Astrocyte (in vitro differentiated cells and primary cell): ENCODE data around the gene ACOT8. TPM values are rescaled to one million over a fixed set of nuclear protein-coding genes. Genes with fewer than 3 reads are reported as not detected.

Experiments used
- DNase-seq: peaks from one replicate; pipeline ENCODE4 v3.0.0-alpha.2; 2010; ENCODE audit warnings: low read depth
- FAIRE-seq: peaks from 2 replicates; lab custom pipeline; 2011; peaks lifted over from hg19 to GRCh38; lab: Jason Lieb, UNC
- H2AFZ ChIP-seq: 2 replicates; pipeline ENCODE4 v1.6.0; 2012; ENCODE audit warnings: low read depth, low read length, inconsistent platforms
- H3K27ac ChIP-seq: 2 replicates; pipeline ENCODE4 v1.5.1; 2011; ENCODE audit warnings: low read depth, low read length, inconsistent platforms
- H3K27me3 ChIP-seq: 2 replicates; pipeline ENCODE4 v1.6.0; 2011; ENCODE audit warnings: low read length, inconsistent platforms; ENCODE audit not compliant: insufficient read depth
- H3K36me3 ChIP-seq: 2 replicates; pipeline ENCODE4 v1.5.1; 2011; ENCODE audit warnings: low read length, inconsistent platforms; ENCODE audit not compliant: insufficient read depth
- H3K4me1 ChIP-seq: 2 replicates; pipeline ENCODE4 v1.5.1; 2011; ENCODE audit warnings: low read length, inconsistent platforms; ENCODE audit not compliant: insufficient read depth
- H3K4me2 ChIP-seq: 2 replicates; pipeline ENCODE4 v1.6.0; 2012; ENCODE audit warnings: low read length, inconsistent platforms
- H3K4me3 ChIP-seq: 2 replicates; pipeline ENCODE4 v1.5.1; 2011; ENCODE audit warnings: low read depth, mild to moderate bottlenecking, low read length, inconsistent platforms; ENCODE audit not compliant: insufficient read depth
- H3K79me2 ChIP-seq: 2 replicates; pipeline ENCODE4 v1.6.0; 2012; ENCODE audit warnings: mild to moderate bottlenecking, low read length, inconsistent platforms; ENCODE audit not compliant: insufficient read depth
- H3K9ac ChIP-seq: 2 replicates; pipeline ENCODE4 v1.6.0; 2012; ENCODE audit warnings: mild to moderate bottlenecking, low read length, inconsistent platforms
- H3K9me3 ChIP-seq: 2 replicates; pipeline ENCODE4 v1.5.1; 2012; ENCODE audit warnings: low read depth, mild to moderate bottlenecking, low read length, inconsistent platforms; ENCODE audit not compliant: insufficient read depth
- H4K20me1 ChIP-seq: 2 replicates; pipeline ENCODE4 v1.6.0; 2012; ENCODE audit warnings: low read length, inconsistent platforms; ENCODE audit not compliant: insufficient read depth
- H3K27ac Mint-ChIP-seq: one replicate; pipeline ENCODE4 v1.8.0; 2021; ENCODE audit warnings: mild to moderate bottlenecking, mixed read lengths; ENCODE audit not compliant: unreplicated experiment
- H3K27me3 Mint-ChIP-seq: one replicate; pipeline ENCODE4 v1.8.0; 2021; ENCODE audit warnings: low read depth, mixed read lengths; ENCODE audit not compliant: unreplicated experiment
- H3K36me3 Mint-ChIP-seq: one replicate; pipeline ENCODE4 v1.8.0; 2021; ENCODE audit warnings: low read depth, mixed read lengths; ENCODE audit not compliant: unreplicated experiment
- H3K4me1 Mint-ChIP-seq: one replicate; pipeline ENCODE4 v1.8.0; 2021; ENCODE audit warnings: low read depth, mixed read lengths; ENCODE audit not compliant: unreplicated experiment
- H3K4me3 Mint-ChIP-seq: one replicate; pipeline ENCODE4 v1.8.0; 2021; ENCODE audit warnings: mild to moderate bottlenecking, moderate library complexity, mixed read lengths; ENCODE audit not compliant: unreplicated experiment
- H3K9me3 Mint-ChIP-seq: one replicate; pipeline ENCODE4 v1.8.0; 2021; ENCODE audit warnings: mild to moderate bottlenecking, mixed read lengths; ENCODE audit not compliant: unreplicated experiment
- EZH2 ChIP-seq: IDR thresholded peaks from 2 replicates; pipeline ENCODE4 v1.6.1; 2012; ENCODE audit warnings: mild to moderate bottlenecking, low read length, inconsistent platforms; ENCODE audit not compliant: insufficient read depth
- total RNA-seq: library from RNA; stranded (reverse); gene quantifications from 2 replicates; pipeline ENCODE4 v1.2.1, GENCODE V29; 2021
- TF ChIP-seq, protein P1 (sequence below): IDR thresholded peaks from 2 replicates; pipeline ENCODE4 v1.5.1; 2011; ENCODE audit warnings: low read depth, mild to moderate bottlenecking, inconsistent platforms, low read length, moderate library complexity; ENCODE audit not compliant: insufficient read depth

The ACOT8 gene
- total RNA-seq, 1 donor from 2014 or later, result 22.0 TPM

- H3K27ac ChIP-seq, result no peak overlapping the region
- peaks cover 23% of the 10 kb centered on the region for H3K36me3 Mint-ChIP-seq
- no peak overlapping the region for H2AFZ ChIP-seq
- no peaks in the 10 kb centered on the region for H3K9me3 Mint-ChIP-seq
- no peak overlapping the region for H3K9ac ChIP-seq
- FAIRE-seq (no peak), DNase-seq (no peak)
- no peaks in the 10 kb centered on the region for H3K9me3 ChIP-seq
- H3K79me2 ChIP-seq, result no peaks in the 10 kb centered on the region
- no peak for TF ChIP-seq EZH2
- TF ChIP-seq, protein P1, sequence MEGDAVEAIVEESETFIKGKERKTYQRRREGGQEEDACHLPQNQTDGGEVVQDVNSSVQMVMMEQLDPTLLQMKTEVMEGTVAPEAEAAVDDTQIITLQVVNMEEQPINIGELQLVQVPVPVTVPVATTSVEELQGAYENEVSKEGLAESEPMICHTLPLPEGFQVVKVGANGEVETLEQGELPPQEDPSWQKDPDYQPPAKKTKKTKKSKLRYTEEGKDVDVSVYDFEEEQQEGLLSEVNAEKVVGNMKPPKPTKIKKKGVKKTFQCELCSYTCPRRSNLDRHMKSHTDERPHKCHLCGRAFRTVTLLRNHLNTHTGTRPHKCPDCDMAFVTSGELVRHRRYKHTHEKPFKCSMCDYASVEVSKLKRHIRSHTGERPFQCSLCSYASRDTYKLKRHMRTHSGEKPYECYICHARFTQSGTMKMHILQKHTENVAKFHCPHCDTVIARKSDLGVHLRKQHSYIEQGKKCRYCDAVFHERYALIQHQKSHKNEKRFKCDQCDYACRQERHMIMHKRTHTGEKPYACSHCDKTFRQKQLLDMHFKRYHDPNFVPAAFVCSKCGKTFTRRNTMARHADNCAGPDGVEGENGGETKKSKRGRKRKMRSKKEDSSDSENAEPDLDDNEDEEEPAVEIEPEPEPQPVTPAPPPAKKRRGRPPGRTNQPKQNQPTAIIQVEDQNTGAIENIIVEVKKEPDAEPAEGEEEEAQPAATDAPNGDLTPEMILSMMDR, result no peak
- H3K4me3 Mint-ChIP-seq, result no peak overlapping the region
- H3K36me3 ChIP-seq, result peaks cover 12% of the 10 kb centered on the region
- H3K4me3 ChIP-seq, result no peak overlapping the region
- no peaks in the 10 kb centered on the region for H3K27me3 Mint-ChIP-seq
- H3K27me3 ChIP-seq, result no peaks in the 10 kb centered on the region
- H4K20me1 ChIP-seq, result peaks cover 3% of the 10 kb centered on the region
- no peak overlapping the region for H3K4me2 ChIP-seq
- no peak overlapping the region for H3K27ac Mint-ChIP-seq
- no peaks in the 10 kb centered on the region for H3K4me1 ChIP-seq
- no peaks in the 10 kb centered on the region for H3K4me1 Mint-ChIP-seq
These were observed 8.1 kb downstream of the ACOT8 start for GRCh38 chr20:45848969-45849582.

GRCh38 chr20:45848421-45848820 lies 8.8 kb downstream of the ACOT8 start:
- no peaks in the 10 kb centered on the region for H3K4me1 ChIP-seq
- no peak overlapping the region for H3K27ac ChIP-seq
- H3K4me1 Mint-ChIP-seq, result no peaks in the 10 kb centered on the region
- no peaks in the 10 kb centered on the region for H3K9me3 ChIP-seq
- H3K4me3 ChIP-seq, result no peak overlapping the region
- no peak for FAIRE-seq
- no peak overlapping the region for H2AFZ ChIP-seq
- no peaks in the 10 kb centered on the region for H3K79me2 ChIP-seq
- H3K27ac Mint-ChIP-seq, result no peak overlapping the region
- no peak overlapping the region for H3K9ac ChIP-seq
- no peaks in the 10 kb centered on the region for H3K27me3 Mint-ChIP-seq
- H3K9me3 Mint-ChIP-seq, result no peaks in the 10 kb centered on the region
- peaks cover 6% of the 10 kb centered on the region for H4K20me1 ChIP-seq
- H3K4me2 ChIP-seq, result no peak overlapping the region
- TF ChIP-seq EZH2, result no peak
- TF ChIP-seq, protein P1, result no peak
- no peak for DNase-seq
- peaks cover 20% of the 10 kb centered on the region for H3K36me3 Mint-ChIP-seq
- H3K4me3 Mint-ChIP-seq, result no peak overlapping the region
- peaks cover 12% of the 10 kb centered on the region for H3K36me3 ChIP-seq
- no peaks in the 10 kb centered on the region for H3K27me3 ChIP-seq

- Histone ChIP-seq H3K79me2 (no peaks in the 10 kb centered on the region), H3K27me3 (no peaks in the 10 kb centered on the region), H3K36me3 (peaks cover 21% of the 10 kb centered on the region), H3K27ac (no peak overlapping the region), H3K4me3 (no peak overlapping the region), H4K20me1 (peaks cover 15% of the 10 kb centered on the region), H3K9ac (no peak overlapping the region), H3K4me1 (no peaks in the 10 kb centered on the region), H2AFZ (no peak overlapping the region), H3K9me3 (no peaks in the 10 kb centered on the region), H3K4me2 (no peak overlapping the region)
- peaks cover 23% of the 10 kb centered on the region for H3K36me3 Mint-ChIP-seq
- no peak overlapping the region for H3K4me3 Mint-ChIP-seq
- no peaks in the 10 kb centered on the region for H3K9me3 Mint-ChIP-seq
- H3K27ac Mint-ChIP-seq, result no peak overlapping the region
- DNase-seq (no peak), FAIRE-seq (no peak)
- TF ChIP-seq EZH2, result no peak
- TF ChIP-seq, protein P1, result no peak
- no peaks in the 10 kb centered on the region for H3K27me3 Mint-ChIP-seq
- H3K4me1 Mint-ChIP-seq, result no peaks in the 10 kb centered on the region
These were observed 11.7 kb downstream of the ACOT8 start for GRCh38 chr20:45845452-45845851.
